ENCODE data around the gene DUSP28.
"Not testable (repeated sequence)": the region's sequence is repeated elsewhere in the genome, so short reads cannot be mapped to it uniquely, and the experiment has no call there.

The DUSP28 gene

DNA sequence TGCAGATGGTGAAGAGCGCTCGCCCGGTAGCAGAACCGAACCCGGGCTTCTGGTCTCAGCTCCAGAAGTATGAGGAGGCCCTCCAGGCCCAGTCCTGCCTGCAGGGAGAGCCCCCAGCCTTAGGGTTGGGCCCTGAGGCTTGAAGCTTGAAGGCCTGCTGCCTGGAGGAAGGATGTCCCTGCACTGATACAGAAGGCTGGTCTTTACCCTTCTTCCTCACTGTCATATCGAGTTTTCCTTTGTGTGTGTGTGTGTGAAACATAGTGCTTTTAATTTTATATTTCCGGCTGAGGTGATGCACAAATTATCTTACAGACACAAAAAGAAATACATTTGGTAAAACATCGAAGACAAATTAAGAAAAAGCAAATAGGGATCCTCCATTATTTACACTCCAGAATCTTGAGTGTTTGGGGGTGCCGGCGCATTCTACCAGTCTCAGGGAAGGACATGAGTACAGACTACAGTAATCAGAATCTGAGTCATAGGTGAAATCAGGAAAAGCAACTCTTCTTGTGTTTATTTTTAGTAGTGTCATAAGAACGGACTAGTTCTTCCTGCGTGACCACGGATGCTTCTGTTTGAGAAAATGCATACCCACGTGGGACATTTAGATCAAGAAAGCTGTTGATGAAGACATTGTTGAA lies 1.3 kb downstream of the DUSP28 start:
- DNase-seq (ENCODE audit: extremely low read depth, low read depth), result no peak
- no peak for TF ChIP-seq CTCF (IDR thresholded peaks at IDR 0.05; ENCODE audit: low read depth, low read length, missing control alignments)
- H3K4me3 ChIP-seq (replicated peaks; ENCODE audit: low read depth, low read length), result peak overlapping the region; percentile 76

- DNase-seq (ENCODE audit: extremely low read depth, low read depth); H3K4me3 ChIP-seq (replicated peaks; ENCODE audit: low read depth, low read length): not testable (repeated sequence)
Measured at GRCh38 chr2:240563231-240563630, 3.1 kb downstream of the DUSP28 start.

DNA sequence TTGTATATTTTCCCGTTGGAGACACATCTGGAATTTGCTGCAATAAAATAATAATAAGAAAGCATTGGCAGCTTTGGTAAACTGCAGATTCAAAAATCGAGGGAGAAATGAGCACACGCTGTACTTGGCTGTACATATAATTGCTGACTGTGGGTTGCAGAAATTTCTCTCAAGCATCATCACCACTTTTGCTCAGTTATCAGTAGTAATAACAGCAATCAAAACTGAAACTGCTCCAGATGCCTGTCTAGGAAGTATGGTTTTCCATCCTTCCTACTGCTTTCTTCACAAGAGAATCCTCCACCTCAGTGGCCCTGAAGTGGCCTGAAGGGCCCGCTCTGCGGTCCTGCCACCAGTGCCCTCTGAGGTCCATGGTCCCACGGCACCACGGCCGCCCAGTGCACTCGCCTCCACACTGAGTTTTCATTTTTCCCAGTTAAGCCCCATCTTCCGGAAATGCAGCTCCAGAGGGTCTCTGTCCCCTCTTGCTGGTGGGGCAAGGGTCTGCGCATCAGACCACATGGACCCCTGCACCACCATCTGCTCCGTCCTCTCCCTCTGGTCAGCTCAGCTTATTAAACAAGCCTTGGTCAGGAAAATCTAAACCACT lies 3.9 kb downstream of the DUSP28 start:
- TF ChIP-seq CTCF (IDR thresholded peaks at IDR 0.05; ENCODE audit: low read depth, low read length, missing control alignments), result no peak
- H3K4me3 ChIP-seq (replicated peaks; ENCODE audit: low read depth, low read length), result no peak overlapping the region

GRCh38 chr2:240564561-240565332 lies 4.6 kb downstream of the DUSP28 start:
- TF ChIP-seq CTCF (IDR thresholded peaks at IDR 0.05; ENCODE audit: low read depth, low read length, missing control alignments), result no peak
- H3K4me3 ChIP-seq (replicated peaks; ENCODE audit: low read depth, low read length), result no peak overlapping the region
- no peak for DNase-seq (ENCODE audit: extremely low read depth, low read depth)

More for the DNA sequence above, 3.9 kb downstream of the DUSP28 start:
- DNase-seq (ENCODE audit: extremely low read depth, low read depth), result no peak

- no peak overlapping the region for H3K4me3 ChIP-seq (replicated peaks; ENCODE audit: low read depth, low read length)
- no peak for DNase-seq (ENCODE audit: extremely low read depth, low read depth)
- no peak for TF ChIP-seq CTCF (IDR thresholded peaks at IDR 0.05; ENCODE audit: low read depth, low read length, missing control alignments)
Measured at GRCh38 chr2:240565333-240566202, 5.4 kb downstream of the DUSP28 start.

GRCh38 chr2:240566203-240567136 lies 6.3 kb downstream of the DUSP28 start:
- TF ChIP-seq CTCF (IDR thresholded peaks at IDR 0.05; ENCODE audit: low read depth, low read length, missing control alignments), result peak; percentile 67
- peak overlapping the region; percentile 58 for H3K4me3 ChIP-seq (replicated peaks; ENCODE audit: low read depth, low read length)
- no peak for DNase-seq (ENCODE audit: extremely low read depth, low read depth)
